WI38 (cell line): ENCODE data around the gene VRK2.
"Not testable (repeated sequence)": the region's sequence is repeated elsewhere in the genome, so short reads cannot be mapped to it uniquely, and the experiment has no call there.

Experiments used
- H3K4me3 ChIP-seq: 2 replicates; pipeline ENCODE4 v1.5.1; 2011; ENCODE audit warnings: low read depth, mild to moderate bottlenecking, control low read depth, low read length
- TF ChIP-seq, protein P1 (sequence below): IDR thresholded peaks from 2 replicates; pipeline ENCODE4 v1.5.1; 2012; ENCODE audit warnings: low read depth, mild to moderate bottlenecking, control low read depth, low read length

VRK2 gene

DNA sequence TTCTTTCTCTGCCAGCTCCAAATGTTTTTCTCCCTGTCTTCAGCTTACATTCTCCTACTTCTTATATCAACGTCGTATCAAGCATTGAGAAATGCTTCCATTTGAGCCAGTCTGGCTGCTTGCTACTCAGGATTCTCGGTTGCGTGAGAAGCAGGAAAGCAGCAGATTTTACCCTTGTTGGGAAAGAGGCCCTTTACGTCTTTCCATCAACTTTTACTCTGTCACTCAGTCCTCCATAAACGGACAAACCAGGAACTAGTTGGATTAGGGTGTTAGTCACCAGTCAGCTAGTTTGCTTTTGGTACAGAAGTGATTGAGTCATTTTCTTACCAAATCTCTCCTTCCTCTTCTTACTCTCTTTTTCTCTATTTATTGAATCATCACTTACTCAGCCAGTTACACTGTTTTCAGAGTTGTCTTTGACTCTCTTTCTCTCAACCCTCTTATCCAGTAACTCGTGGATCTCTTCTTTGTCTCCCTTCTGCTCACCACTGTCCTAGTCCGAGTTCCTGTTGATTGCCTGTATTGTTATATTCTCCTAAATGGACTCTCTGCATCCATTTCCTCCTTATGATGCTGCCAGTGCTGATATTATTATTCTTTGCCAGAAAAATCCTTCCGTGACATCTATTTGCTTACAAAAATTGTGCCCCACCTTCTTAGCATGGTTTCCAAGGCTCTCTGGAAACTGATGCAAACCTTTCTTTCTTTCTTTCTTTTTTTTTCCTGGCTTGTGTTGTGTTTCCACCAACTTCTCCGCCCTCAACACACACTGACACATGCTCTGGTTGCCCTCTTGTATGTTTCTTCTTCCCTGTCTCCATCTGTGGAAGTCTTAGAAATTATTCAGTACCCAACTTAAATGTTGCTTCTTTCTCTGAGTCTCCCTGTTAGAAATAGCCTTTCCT lies 61.5 kb downstream of the VRK2 start:
- peak overlapping the region; percentile 51 for H3K4me3 ChIP-seq
- TF ChIP-seq, protein P1, sequence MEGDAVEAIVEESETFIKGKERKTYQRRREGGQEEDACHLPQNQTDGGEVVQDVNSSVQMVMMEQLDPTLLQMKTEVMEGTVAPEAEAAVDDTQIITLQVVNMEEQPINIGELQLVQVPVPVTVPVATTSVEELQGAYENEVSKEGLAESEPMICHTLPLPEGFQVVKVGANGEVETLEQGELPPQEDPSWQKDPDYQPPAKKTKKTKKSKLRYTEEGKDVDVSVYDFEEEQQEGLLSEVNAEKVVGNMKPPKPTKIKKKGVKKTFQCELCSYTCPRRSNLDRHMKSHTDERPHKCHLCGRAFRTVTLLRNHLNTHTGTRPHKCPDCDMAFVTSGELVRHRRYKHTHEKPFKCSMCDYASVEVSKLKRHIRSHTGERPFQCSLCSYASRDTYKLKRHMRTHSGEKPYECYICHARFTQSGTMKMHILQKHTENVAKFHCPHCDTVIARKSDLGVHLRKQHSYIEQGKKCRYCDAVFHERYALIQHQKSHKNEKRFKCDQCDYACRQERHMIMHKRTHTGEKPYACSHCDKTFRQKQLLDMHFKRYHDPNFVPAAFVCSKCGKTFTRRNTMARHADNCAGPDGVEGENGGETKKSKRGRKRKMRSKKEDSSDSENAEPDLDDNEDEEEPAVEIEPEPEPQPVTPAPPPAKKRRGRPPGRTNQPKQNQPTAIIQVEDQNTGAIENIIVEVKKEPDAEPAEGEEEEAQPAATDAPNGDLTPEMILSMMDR = no peak

GRCh38 chr2:58109481-58109880 lies 62.9 kb downstream of the VRK2 start:
- TF ChIP-seq, protein P1 = no peak
- H3K4me3 ChIP-seq = no peak overlapping the region

GRCh38 chr2:58110765-58111164 lies 64.2 kb downstream of the VRK2 start:
- H3K4me3 ChIP-seq = no peak overlapping the region
- TF ChIP-seq, protein P1 = no peak

DNA sequence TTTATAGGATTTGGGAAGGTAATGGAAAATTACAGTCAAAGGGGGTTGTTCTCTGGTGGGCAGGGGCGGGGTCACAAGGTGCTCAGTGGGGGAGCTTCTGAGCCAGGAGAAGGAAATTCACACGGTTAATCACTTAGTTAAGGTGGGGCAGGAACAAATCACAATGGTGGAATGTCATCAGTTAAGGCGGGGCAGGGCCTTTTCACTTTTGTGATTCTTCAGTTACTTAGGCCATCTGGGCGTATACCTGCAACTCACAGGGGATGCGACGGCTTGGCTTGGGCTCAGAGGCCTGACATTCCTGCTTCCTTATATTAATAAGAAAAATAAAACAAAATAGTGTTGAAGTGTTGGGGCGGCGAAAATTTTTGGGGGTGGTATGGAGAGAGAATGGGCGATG lies 67.0 kb downstream of the VRK2 start:
- not testable (repeated sequence) for H3K4me3 ChIP-seq

DNA sequence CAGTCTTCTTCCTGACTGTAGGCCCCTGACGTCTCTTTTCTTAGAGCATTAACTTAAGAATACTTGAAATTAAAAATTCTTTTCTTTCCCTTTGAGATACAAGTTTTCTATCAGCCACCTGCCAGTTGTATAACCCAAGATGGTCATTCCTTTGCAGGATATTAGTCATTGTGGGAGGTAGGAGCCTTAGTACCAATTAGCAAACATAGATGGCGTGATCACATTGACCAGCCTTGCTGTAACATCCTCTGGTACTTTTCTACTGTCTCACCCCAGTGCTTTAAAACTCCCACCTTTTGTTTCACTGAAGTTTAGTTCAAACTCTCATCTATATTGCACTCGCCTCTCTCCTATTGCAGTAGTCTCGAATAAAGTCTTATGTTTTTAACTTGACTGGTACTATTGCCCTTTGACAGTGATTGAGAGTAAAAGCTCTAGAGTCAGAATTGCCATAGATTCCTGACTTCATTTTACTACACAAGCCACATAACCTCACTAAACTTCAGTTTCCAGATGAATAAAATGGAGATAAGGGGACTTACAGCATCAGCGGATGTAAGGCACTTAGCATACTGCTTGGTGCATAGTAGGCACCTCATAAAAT lies 74.1 kb downstream of the VRK2 start:
- TF ChIP-seq, protein P1 = no peak
- H3K4me3 ChIP-seq = no peak overlapping the region

DNA sequence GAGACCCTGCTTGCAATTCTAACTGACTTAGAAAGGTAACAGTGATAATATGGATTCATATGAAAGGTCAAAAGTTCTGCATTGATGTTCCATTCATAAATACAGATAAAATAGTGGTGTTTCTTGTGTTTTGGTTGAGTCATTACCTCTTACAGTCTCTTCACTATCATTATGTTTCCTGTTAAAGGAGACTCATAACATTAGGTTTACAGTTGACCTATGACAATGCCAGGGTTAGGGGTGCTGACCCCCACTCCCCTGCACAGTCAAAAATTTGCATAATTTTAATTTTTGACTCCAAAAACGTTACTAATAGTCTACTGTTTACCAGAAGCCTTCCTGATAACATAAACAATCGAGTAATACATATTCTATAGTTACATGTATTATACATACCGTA lies 75.4 kb downstream of the VRK2 start:
- no peak overlapping the region for H3K4me3 ChIP-seq

GRCh38 chr2:58122540-58122939 lies 75.9 kb downstream of the VRK2 start:
- H3K4me3 ChIP-seq = no peak overlapping the region
- TF ChIP-seq, protein P1 = no peak

More for the DNA sequence above, 75.4 kb downstream of the VRK2 start:
- TF ChIP-seq, protein P1 = no peak
